Uterus (tissue), 4 donors: ENCODE measurements around the gene GPR132. TPM values are rescaled to one million over a fixed set of nuclear protein-coding genes. Genes with fewer than 3 reads are reported as not detected.
"Not testable (repeated sequence)": the region's sequence is repeated elsewhere in the genome, so short reads cannot be mapped to it uniquely, and the experiment has no call there.

Experiments
- DNase-seq, 2 donors: peaks; one replicate each; pipeline ENCODE4 v3.0.0-alpha.2; 2019 to 2020
- H3K27ac ChIP-seq, 2 donors: fragments of 200-600 bp; sonication (generic); 1 replicate in 1 of 2; 2 replicates in 1 of 2; pipeline ENCODE4 v1.5.1; 2016 to 2018
- H3K27me3 ChIP-seq, 2 donors: fragments of 200-600 bp; sonication (generic); one replicate each; pipeline ENCODE4 v1.5.1; 2018 to 2019; ENCODE audit warnings: control low read depth in 1 of 2
- H3K36me3 ChIP-seq, 2 donors: fragments of 200-600 bp; sonication (generic); one replicate each; pipeline ENCODE4 v1.5.1; 2019; ENCODE audit warnings: control low read depth in 1 of 2
- H3K4me1 ChIP-seq, 2 donors: fragments of 200-600 bp; sonication (generic); one replicate each; pipeline ENCODE4 v1.5.1; 2018 to 2019; ENCODE audit warnings: control low read depth in 1 of 2
- H3K4me3 ChIP-seq, 2 donors: fragments of 200-600 bp; sonication (generic); 1 replicate in 1 of 2; 2 replicates in 1 of 2; pipeline ENCODE4 v1.5.1; 2018 to 2019; ENCODE audit warnings: mild to moderate bottlenecking in 1 of 2
- H3K9me3 ChIP-seq, 2 donors: fragments of 200-600 bp; sonication (generic); one replicate each; pipeline ENCODE4 v1.5.1; 2019; ENCODE audit warnings: control low read depth in 1 of 2
- POLR2A ChIP-seq, 2 donors: fragments of 450-650 bp; IDR thresholded peaks; one replicate each; pipeline ENCODE4 v1.6.1; 2016; ENCODE audit warnings: antibody characterized with exemption in 2 of 2, mild to moderate bottlenecking in 1 of 2, moderate library complexity in 1 of 2
- intact Hi-C: fragments of 100-400 bp; cut with DNase I; formaldehyde crosslinking; loops from one replicate; pipeline ENCODE4 v1.15.1; 2023; ENCODE audit warnings: low total_unique reads
- total RNA-seq, 4 donors: library from RNA; depleted of rRNA in 3 of 4; stranded (reverse); fragments of >200 nt in 3 of 4; gene quantifications; one replicate each; pipeline versions ENCODE4 v1.1.0 to v1.2.4, GENCODE V29; 2014 to 2023
- TF ChIP-seq, protein P1 (sequence below), 4 experiments: fragments of 200-600 bp in 2 of 4; fragments of 450-650 bp in 2 of 4; sonication (generic) in 2 of 4; IDR thresholded peaks; one replicate each; pipeline ENCODE4 v1.5.1; 2016 to 2019; ENCODE audit warnings: antibody characterized with exemption in 4 of 4, mild to moderate bottlenecking in 2 of 4, moderate library complexity in 1 of 4
- donor health status: DM: yes; HTN: yes; CAD: no.

GPR132 gene
- total RNA-seq, 4 donors from 2014 or later: 1.7 to 3.7 TPM; not detected in 2

DNA sequence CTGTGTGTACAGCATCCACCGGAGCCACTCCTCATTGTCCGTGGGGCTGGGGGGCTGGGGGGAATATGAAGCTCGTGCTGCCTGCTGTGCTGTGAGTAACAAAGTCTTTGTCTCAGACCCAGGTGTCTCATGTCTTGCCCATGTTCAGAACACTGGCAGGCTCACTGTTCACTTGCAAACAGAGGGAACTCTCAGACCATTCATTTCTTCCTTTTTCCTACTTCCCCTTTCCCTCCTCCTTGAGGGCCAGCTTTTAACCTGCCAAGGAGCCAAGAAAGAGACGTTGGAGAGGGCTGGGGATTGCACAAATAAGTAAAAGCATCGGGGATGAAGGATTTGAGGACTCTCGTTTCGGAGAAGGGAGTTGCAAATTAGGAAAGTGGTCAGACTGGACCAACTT lies 21.6 kb downstream of the GPR132 start:
- no peaks in the 10 kb centered on the region for H3K36me3 ChIP-seq
- H3K4me1 ChIP-seq: peaks cover 0 to 6% of the 10 kb centered on the region in 2 donors
- no peak overlapping the region for H3K27ac ChIP-seq
- no peaks in the 10 kb centered on the region for H3K27me3 ChIP-seq
- H3K4me3 ChIP-seq: no peak overlapping the region
- no peaks in the 10 kb centered on the region for H3K9me3 ChIP-seq
- intact Hi-C loops: no loop called here
- DNase-seq: no peak
- TF ChIP-seq, protein P1, sequence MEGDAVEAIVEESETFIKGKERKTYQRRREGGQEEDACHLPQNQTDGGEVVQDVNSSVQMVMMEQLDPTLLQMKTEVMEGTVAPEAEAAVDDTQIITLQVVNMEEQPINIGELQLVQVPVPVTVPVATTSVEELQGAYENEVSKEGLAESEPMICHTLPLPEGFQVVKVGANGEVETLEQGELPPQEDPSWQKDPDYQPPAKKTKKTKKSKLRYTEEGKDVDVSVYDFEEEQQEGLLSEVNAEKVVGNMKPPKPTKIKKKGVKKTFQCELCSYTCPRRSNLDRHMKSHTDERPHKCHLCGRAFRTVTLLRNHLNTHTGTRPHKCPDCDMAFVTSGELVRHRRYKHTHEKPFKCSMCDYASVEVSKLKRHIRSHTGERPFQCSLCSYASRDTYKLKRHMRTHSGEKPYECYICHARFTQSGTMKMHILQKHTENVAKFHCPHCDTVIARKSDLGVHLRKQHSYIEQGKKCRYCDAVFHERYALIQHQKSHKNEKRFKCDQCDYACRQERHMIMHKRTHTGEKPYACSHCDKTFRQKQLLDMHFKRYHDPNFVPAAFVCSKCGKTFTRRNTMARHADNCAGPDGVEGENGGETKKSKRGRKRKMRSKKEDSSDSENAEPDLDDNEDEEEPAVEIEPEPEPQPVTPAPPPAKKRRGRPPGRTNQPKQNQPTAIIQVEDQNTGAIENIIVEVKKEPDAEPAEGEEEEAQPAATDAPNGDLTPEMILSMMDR (IDR thresholded peaks at IDR 0.05): no peak
- no peak for TF ChIP-seq POLR2A (IDR thresholded peaks at IDR 0.05)

DNA sequence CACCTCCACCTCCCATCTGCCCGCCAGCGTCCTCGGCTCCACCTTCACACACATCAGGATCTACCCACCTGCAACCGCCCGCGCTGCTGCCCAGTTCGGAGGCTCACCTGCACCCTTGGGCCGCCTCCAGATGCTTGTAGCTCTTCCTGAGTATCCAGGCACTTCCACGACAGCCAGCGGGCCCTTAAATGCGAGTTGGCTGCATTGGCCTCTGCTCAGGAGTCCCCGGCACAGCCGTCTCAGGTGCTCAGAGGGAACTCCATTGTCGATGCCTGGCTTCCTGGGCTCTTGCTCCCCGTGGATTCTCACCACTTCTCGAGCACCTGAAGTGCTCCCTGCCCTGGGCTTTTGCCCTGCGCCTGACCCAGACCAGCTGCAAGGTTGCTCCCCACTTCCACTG lies 22.4 kb downstream of the GPR132 start:
- H3K27me3 ChIP-seq: no peaks in the 10 kb centered on the region
- H3K27ac ChIP-seq: no peak overlapping the region
- H3K9me3 ChIP-seq: no peaks in the 10 kb centered on the region
- no peak for DNase-seq
- intact Hi-C loops: no loop called here
- no peak for TF ChIP-seq POLR2A (IDR thresholded peaks at IDR 0.05)
- TF ChIP-seq, protein P1 (IDR thresholded peaks at IDR 0.05): no peak
- peaks cover 0 to 6% of the 10 kb centered on the region in 2 donors for H3K4me1 ChIP-seq
- H3K4me3 ChIP-seq: no peak overlapping the region
- no peaks in the 10 kb centered on the region for H3K36me3 ChIP-seq

DNA sequence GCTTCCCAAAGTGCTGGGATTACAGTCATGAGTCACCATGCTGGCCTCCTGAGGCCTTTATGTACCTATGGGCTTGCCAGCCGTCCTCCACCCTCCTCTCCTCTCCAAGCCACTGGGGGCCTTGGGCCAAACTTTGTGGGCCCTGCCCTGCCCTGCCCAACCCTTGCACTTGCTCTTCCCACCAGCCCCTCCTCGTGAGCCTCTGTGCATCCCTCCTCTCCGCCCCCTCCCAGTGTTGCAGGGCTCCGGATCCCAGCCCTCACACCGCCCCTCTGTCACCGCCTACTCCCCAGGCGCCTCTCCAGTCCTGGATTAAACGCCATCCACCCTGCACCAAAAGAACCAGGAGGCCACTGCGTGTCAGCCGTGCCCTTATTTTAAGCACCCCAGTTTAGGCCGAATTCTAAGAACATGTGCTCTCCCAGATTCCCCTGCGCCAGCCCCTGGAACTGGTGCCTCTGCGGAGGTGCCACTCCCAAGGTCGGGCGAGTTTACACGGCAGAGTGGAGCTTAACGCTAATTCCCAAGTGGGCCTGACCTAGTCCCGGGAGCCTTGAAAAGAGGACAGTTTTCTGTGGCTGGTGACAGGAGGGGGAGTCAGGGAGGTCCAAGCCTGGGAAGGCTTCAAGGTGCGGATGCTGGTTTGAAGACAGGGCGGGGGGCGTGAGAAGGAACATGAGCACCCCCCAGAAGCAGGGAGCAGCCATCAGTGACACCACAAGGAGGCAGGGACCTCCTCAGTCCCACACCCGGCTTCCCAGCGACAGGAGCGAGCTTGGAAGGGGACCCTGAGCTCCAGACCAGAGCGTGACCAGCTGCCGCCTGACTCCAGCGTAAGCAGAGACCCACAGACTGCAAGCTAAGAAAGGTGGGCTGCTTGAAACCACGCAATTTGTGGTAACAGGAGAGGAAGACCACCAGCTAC lies 23.1 kb downstream of the GPR132 start:
- H3K9me3 ChIP-seq: no peaks in the 10 kb centered on the region
- H3K4me1 ChIP-seq: peaks cover 0 to 6% of the 10 kb centered on the region in 2 donors
- no peaks in the 10 kb centered on the region for H3K36me3 ChIP-seq
- DNase-seq: no peak
- H3K4me3 ChIP-seq: no peak overlapping the region
- TF ChIP-seq POLR2A (IDR thresholded peaks at IDR 0.05): no peak
- TF ChIP-seq, protein P1 (IDR thresholded peaks at IDR 0.05): no peak
- intact Hi-C loops: no loop called here
- no peak overlapping the region for H3K27ac ChIP-seq
- H3K27me3 ChIP-seq: no peaks in the 10 kb centered on the region

DNA sequence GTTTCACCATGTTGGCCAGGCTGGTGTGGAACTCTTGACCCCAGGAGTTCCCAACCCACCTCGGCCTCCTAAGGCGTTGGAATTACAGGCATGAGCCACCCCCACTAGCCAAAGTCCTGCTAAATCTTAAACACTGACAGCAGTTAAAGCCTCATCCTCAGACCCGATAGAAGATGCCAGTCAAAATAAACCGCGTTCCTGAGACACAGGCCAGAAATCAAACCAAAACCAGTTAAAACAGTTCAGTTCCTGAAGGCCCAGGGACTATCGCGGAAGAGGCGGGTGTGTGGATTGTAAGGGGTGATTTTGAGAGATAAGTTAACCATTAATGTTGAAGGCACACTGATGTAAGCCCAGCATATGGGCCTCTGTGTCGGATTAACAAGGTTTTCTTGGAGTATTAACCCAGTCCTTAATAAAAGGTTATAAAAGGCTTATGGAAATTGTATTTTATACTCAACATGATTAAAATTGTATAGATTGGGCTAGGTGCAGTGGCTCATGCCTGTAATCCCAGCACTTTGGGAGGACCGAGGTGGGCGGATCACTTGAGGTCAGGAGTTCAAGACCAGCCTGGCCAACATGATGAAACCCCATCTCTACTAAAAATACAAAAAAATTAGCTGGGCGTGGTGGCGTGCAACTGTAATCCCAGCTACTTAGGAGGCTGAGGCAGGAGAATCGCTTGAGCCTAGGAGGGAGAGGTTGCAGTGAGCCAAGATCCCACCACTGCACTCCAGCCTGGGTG lies 25.6 kb downstream of the GPR132 start:
- Histone ChIP-seq H3K27me3 (peaks cover 0 to 6% of the 10 kb centered on the region in 2 donors), H3K4me3 (no peak overlapping the region), H3K9me3 (no peaks in the 10 kb centered on the region), H3K36me3 (no peaks in the 10 kb centered on the region), H3K27ac (no peak overlapping the region), H3K4me1 (no peaks in the 10 kb centered on the region)
- TF ChIP-seq POLR2A (IDR thresholded peaks at IDR 0.05): no peak
- intact Hi-C loops: no loop called here
- no peak for DNase-seq

DNA sequence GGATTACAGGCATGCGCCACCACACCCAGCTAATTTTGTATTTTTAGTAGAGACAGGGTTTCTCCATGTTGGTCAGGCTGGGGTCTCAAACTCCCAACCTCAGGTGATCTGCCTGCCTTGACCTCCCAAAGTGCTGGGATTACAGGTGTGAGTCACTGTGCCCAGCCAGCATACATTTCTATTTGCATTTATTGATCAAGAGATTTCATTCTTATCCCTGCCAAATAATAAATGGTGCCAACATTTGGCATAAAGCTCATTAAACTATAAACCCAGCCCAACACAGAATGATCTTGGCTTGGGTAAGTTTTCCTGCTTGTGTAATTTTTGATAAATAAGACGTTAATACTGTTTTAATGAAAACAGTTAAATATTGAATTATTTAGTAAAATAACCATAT lies 29.6 kb downstream of the GPR132 start:
- H3K4me1 ChIP-seq, H3K36me3 ChIP-seq, H3K4me3 ChIP-seq, H3K27ac ChIP-seq, H3K27me3 ChIP-seq, DNase-seq, H3K9me3 ChIP-seq, intact Hi-C loops: not testable (repeated sequence)
